Esophagus squamous epithelium (tissue), 5 donors: ENCODE results near the gene GRB7. TPM values are rescaled to one million over a fixed set of nuclear protein-coding genes. Genes with fewer than 3 reads are reported as not detected.

ENCODE experiments used
- DNase-seq: peaks from one replicate; lab custom pipeline; 2025; lab: John Stamatoyannopoulos, UW
- H3K27ac ChIP-seq, 4 donors: fragments of 200-600 bp; sonication (generic); one replicate each; pipeline ENCODE4 v1.5.1; 2016 to 2019; ENCODE audit warnings: mild to moderate bottlenecking in 1 of 4
- H3K27me3 ChIP-seq, 4 donors: fragments of 200-600 bp; sonication (generic); 1 replicate in 3 of 4; 2 replicates in 1 of 4; pipeline versions ENCODE4 v1.5.1 to v1.6.0; 2017 to 2021; ENCODE audit warnings: antibody characterized with exemption in 1 of 4
- H3K36me3 ChIP-seq, 3 donors: fragments of 200-600 bp; sonication (generic); one replicate each; pipeline ENCODE4 v1.5.1; 2016 to 2019
- H3K4me1 ChIP-seq, 3 donors: fragments of 200-600 bp; sonication (generic); one replicate each; pipeline ENCODE4 v1.5.1; 2017 to 2019
- H3K4me3 ChIP-seq, 4 donors: fragments of 200-600 bp; sonication (generic); 1 replicate in 3 of 4; 2 replicates in 1 of 4; pipeline ENCODE4 v1.5.1; 2016 to 2019; ENCODE audit warnings: mild to moderate bottlenecking in 2 of 4, moderate library complexity in 1 of 4
- H3K9me3 ChIP-seq, 3 donors: fragments of 200-600 bp; sonication (generic); one replicate each; pipeline ENCODE4 v1.5.1; 2016 to 2019
- CTCF ChIP-seq, 6 experiments: fragments of 450-650 bp in 4 of 6; fragments of 200-600 bp in 2 of 6; sonication (generic) in 2 of 6; IDR thresholded peaks; one replicate each; pipeline ENCODE4 v1.5.1; 2016 to 2019; ENCODE audit warnings: antibody characterized with exemption in 6 of 6, mild to moderate bottlenecking in 4 of 6, moderate library complexity in 4 of 6
- POLR2A ChIP-seq, 4 donors: fragments of 450-650 bp; IDR thresholded peaks; one replicate each; pipeline ENCODE4 v1.6.1; 2017; ENCODE audit warnings: antibody characterized with exemption in 4 of 4, mild to moderate bottlenecking in 4 of 4, moderate library complexity in 3 of 4
- WGBS, 2 donors: methylation state at CpG; one replicate each; pipeline ENCODE4 v1.1.5; 2018; 5-methylcytosine and 5-hydroxymethylcytosine counted together
- intact Hi-C: fragments of 100-400 bp; cut with DNase I; formaldehyde crosslinking; loops from one replicate; pipeline ENCODE4 v1.15.0; 2022
- total RNA-seq, 4 donors: library from RNA; depleted of rRNA; stranded (reverse); fragments of >200 nt; gene quantifications; one replicate each; pipeline ENCODE4 v1.1.0, GENCODE V29; 2016
- donor health status: DM: yes; HTN: yes; CAD: no.

The GRB7 gene
- total RNA-seq, 4 donors from 2014 or later = 25.1 to 62.1 (median 55.9) TPM

DNA sequence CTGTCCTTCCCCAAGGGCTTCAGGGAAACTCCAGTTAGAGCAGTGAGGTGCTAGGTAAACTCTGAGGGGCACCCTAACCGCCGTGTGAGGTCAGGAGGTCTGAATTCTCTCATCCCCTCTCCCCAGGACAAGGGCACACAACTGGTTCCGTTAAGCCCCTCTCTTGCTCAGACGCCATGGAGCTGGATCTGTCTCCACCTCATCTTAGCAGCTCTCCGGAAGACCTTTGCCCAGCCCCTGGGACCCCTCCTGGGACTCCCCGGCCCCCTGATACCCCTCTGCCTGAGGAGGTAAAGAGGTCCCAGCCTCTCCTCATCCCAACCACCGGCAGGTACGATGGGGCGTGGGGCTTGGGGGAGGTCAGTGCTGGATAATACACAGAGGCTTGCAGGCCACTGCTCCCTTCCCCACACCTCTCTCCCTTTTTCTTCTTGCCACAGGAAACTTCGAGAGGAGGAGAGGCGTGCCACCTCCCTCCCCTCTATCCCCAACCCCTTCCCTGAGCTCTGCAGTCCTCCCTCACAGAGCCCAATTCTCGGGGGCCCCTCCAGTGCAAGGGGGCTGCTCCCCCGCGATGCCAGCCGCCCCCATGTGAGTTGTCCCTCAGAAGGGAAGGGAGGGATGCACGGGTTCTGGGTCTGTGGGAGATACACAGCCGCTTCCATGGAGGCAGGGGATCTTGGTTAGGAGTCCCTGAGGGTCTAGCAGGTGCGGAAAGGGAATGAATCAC is 4.6 kb downstream of the GRB7 start:
- peaks cover 0 to 68% (median 0%) of the 10 kb centered on the region in 4 donors for H3K27me3 ChIP-seq
- TF ChIP-seq CTCF (IDR thresholded peaks at IDR 0.05) = no peak
- no peak for TF ChIP-seq POLR2A (IDR thresholded peaks at IDR 0.05)
- DNase-seq = no peak
- intact Hi-C loops = no loop called here
- peak overlapping the region in 3 of 4 donors; percentile 13 to 98 (median 96) for H3K27ac ChIP-seq
- no peaks in the 10 kb centered on the region for H3K9me3 ChIP-seq
- 75 to 87% methylated on average over 7 to 11 of the region's 18 CpGs for WGBS, 2 donors
- H3K4me1 ChIP-seq = peaks cover 8 to 51% (median 18%) of the 10 kb centered on the region in 3 donors
- no peak overlapping the region for H3K4me3 ChIP-seq
- peaks cover 5 to 54% (median 35%) of the 10 kb centered on the region in 3 donors for H3K36me3 ChIP-seq

GRCh38 chr17:39742856-39743436 is 5.2 kb downstream of the GRB7 start:
- DNase-seq = no peak
- intact Hi-C loops = no loop called here
- WGBS, 2 donors = 73 to 88% methylated on average over 3 to 11 of the region's 21 CpGs
- Histone ChIP-seq H3K4me3 (no peak overlapping the region), H3K4me1 (peaks cover 4 to 44% (median 18%) of the 10 kb centered on the region in 3 donors), H3K36me3 (peaks cover 5 to 61% (median 36%) of the 10 kb centered on the region in 3 donors), H3K27ac (no peak overlapping the region), H3K9me3 (no peaks in the 10 kb centered on the region), H3K27me3 (peaks cover 0 to 62% (median 0%) of the 10 kb centered on the region in 4 donors)
- TF ChIP-seq CTCF (IDR thresholded peaks at IDR 0.05) = no peak
- no peak for TF ChIP-seq POLR2A (IDR thresholded peaks at IDR 0.05)

GRCh38 chr17:39744075-39744835 is 6.5 kb downstream of the GRB7 start:
- Histone ChIP-seq H3K4me1 (peaks cover 0 to 31% (median 7%) of the 10 kb centered on the region in 3 donors), H3K9me3 (no peaks in the 10 kb centered on the region), H3K36me3 (peaks cover 5 to 65% (median 36%) of the 10 kb centered on the region in 3 donors), H3K27ac (no peak overlapping the region), H3K27me3 (peaks cover 0 to 49% (median 0%) of the 10 kb centered on the region in 4 donors), H3K4me3 (no peak overlapping the region)
- TF ChIP-seq CTCF (IDR thresholded peaks at IDR 0.05) (no peak), POLR2A (IDR thresholded peaks at IDR 0.05) (no peak)
- 83 to 89% methylated on average over 5 to 7 of the region's 16 CpGs for WGBS, 2 donors
- intact Hi-C loops = no loop called here
- DNase-seq = no peak

GRCh38 chr17:39744836-39745215 is 7.1 kb downstream of the GRB7 start:
- H3K36me3 ChIP-seq = peaks cover 5 to 65% (median 36%) of the 10 kb centered on the region in 3 donors
- WGBS, 2 donors = 91% methylated on average over 4 of the region's 8 CpGs; no CpG with 5 or more reads in 1 of the 2 donors
- H3K9me3 ChIP-seq = no peaks in the 10 kb centered on the region
- TF ChIP-seq CTCF (IDR thresholded peaks at IDR 0.05) = no peak
- TF ChIP-seq POLR2A (IDR thresholded peaks at IDR 0.05) = no peak
- no peak overlapping the region for H3K27ac ChIP-seq
- no peak overlapping the region for H3K4me3 ChIP-seq
- intact Hi-C loops = no loop called here
- H3K4me1 ChIP-seq = peaks cover 0 to 31% (median 2%) of the 10 kb centered on the region in 3 donors
- DNase-seq = no peak
- peaks cover 0 to 43% (median 0%) of the 10 kb centered on the region in 4 donors for H3K27me3 ChIP-seq
